ENCODE results near the gene ZMYND15. TPM values are rescaled to one million over a fixed set of nuclear protein-coding genes. Genes with fewer than 3 reads are reported as not detected.
"Not testable (repeated sequence)": the region's sequence is repeated elsewhere in the genome, so short reads cannot be mapped to it uniquely, and the experiment has no call there.

The ZMYND15 gene
- total RNA-seq = under 1 TPM; 0.21 to 0.39 TPM
- long read RNA-seq = 0 reads

- ATAC-seq = peak; percentile 76 to 77
- DNase-seq = peak; percentile 68
- intact Hi-C loops (cut with DNase I) = loop anchor here (5.0 to 10.0 kb wide), 2 partner anchors 48 to 145 kb away; partner anchors contain the start of genes GLTPD2 (in 1 of the 2) and VMO1 (in 1 of the 2)
Measured at GRCh38 chr17:4739122-4740024, at the start of gene ZMYND15, which contains the start of gene CXCL16. Gene ZMYND15, plus strand, starts transcription at chr17:4739833. Its CDS starts 716 bp downstream, at chr17:4740549. Gene CXCL16, minus strand, starts transcription at chr17:4739928. Its CDS starts 589 bp downstream, at chr17:4739339.

- DNase-seq = not testable (repeated sequence)
Measured at GRCh38 chr17:4689872-4690271, 49.8 kb upstream of the ZMYND15 start.

GRCh38 chr17:4690745-4691144 lies 48.9 kb upstream of the ZMYND15 start:
- intact Hi-C loops (cut with DNase I) = no loop called here
- ATAC-seq (no peak), DNase-seq (no peak)

More at GRCh38 chr17:4689872-4690271, 49.8 kb upstream of the ZMYND15 start:
- ATAC-seq; intact Hi-C loops (cut with DNase I): not testable (repeated sequence)

- intact Hi-C loops (cut with DNase I) = no loop called here
- ATAC-seq (no peak), DNase-seq (no peak)
Measured at GRCh38 chr17:4691686-4692085, 47.9 kb upstream of the ZMYND15 start.

- no peak for DNase-seq
- ATAC-seq = no peak
- intact Hi-C loops (cut with DNase I) = no loop called here
Measured at GRCh38 chr17:4693416-4693815, 46.2 kb upstream of the ZMYND15 start.

- DNase-seq = no peak
- intact Hi-C loops (cut with DNase I) = no loop called here
- no peak for ATAC-seq
Measured at GRCh38 chr17:4696437-4696805, 43.2 kb upstream of the ZMYND15 start.

GRCh38 chr17:4699401-4700056 lies 40.1 kb upstream of the ZMYND15 start:
- intact Hi-C loops (cut with DNase I); DNase-seq; ATAC-seq: not testable (repeated sequence)

- intact Hi-C loops (cut with DNase I) = no loop called here
- ATAC-seq = no peak
- DNase-seq = no peak
Measured at GRCh38 chr17:4701116-4701515, 38.5 kb upstream of the ZMYND15 start.

GRCh38 chr17:4703330-4703691 lies 36.3 kb upstream of the ZMYND15 start:
- DNase-seq = no peak
- intact Hi-C loops (cut with DNase I) = no loop called here
- no peak for ATAC-seq

- DNase-seq = peak; percentile 5
- intact Hi-C loops (cut with DNase I); ATAC-seq: not testable (repeated sequence)
Measured at GRCh38 chr17:4704574-4704907, 35.1 kb upstream of the ZMYND15 start.

GRCh38 chr17:4704991-4705390 lies 34.6 kb upstream of the ZMYND15 start:
- no peak for ATAC-seq
- intact Hi-C loops (cut with DNase I) = no loop called here
- peak; percentile 14 for DNase-seq

- intact Hi-C loops (cut with DNase I) = no loop called here
Measured at GRCh38 chr17:4706121-4706520, 33.5 kb upstream of the ZMYND15 start.

GRCh38 chr17:4708436-4708835 lies 31.2 kb upstream of the ZMYND15 start:
- intact Hi-C loops (cut with DNase I) = no loop called here
- peak; percentile 22 for DNase-seq
- no peak for ATAC-seq

More at GRCh38 chr17:4706121-4706520, 33.5 kb upstream of the ZMYND15 start:
- DNase-seq = no peak
- no peak for ATAC-seq

GRCh38 chr17:4709794-4710692 lies 29.6 kb upstream of the ZMYND15 start, which contains the start of gene ARRB2:
Gene ARRB2, plus strand, starts transcription at chr17:4710632. Its CDS starts 90 bp downstream, at chr17:4710722.
- DNase-seq (peak; percentile 99), ATAC-seq (peak; percentile 94 to 95)
- intact Hi-C loops (cut with DNase I) = loop anchor here in 1 of 2 donors (5.0 kb wide), 1 partner anchor 192 kb away; the partner anchor contains the start of gene CHRNE

GRCh38 chr17:4710693-4711634 lies 28.7 kb upstream of the ZMYND15 start:
- intact Hi-C loops (cut with DNase I) = loop anchor here in 1 of 2 donors (5.0 kb wide), 1 partner anchor 191 kb away; the partner anchor contains the start of gene CHRNE
- ATAC-seq = peak in 1 of 2 donors; percentile 2
- peak; percentile 36 for DNase-seq

- peak; percentile 2 to 6 for ATAC-seq
- intact Hi-C loops (cut with DNase I) = loop anchor here in 1 of 2 donors (5.0 kb wide), 1 partner anchor 191 kb away; the partner anchor contains the start of gene CHRNE
- peak; percentile 44 for DNase-seq
Measured at GRCh38 chr17:4711661-4712181, 27.9 kb upstream of the ZMYND15 start.

GRCh38 chr17:4712526-4712925 lies 27.1 kb upstream of the ZMYND15 start:
- intact Hi-C loops (cut with DNase I) = loop anchor here in 1 of 2 donors (5.0 kb wide), 1 partner anchor 190 kb away; the partner anchor contains the start of gene CHRNE
- DNase-seq (peak; percentile 22), ATAC-seq (no peak)
